ENCODE data around the gene RPP40.

RPP40 gene

GRCh38 chr6:5004373-5005037 lies 668 bp upstream of the RPP40 start:
- no peak for DNase-seq (ENCODE audit: low read depth)
- peak overlapping the region; percentile 66 for H3K4me3 ChIP-seq (ENCODE audit: low read depth, low read length)
- TF ChIP-seq, protein P1, sequence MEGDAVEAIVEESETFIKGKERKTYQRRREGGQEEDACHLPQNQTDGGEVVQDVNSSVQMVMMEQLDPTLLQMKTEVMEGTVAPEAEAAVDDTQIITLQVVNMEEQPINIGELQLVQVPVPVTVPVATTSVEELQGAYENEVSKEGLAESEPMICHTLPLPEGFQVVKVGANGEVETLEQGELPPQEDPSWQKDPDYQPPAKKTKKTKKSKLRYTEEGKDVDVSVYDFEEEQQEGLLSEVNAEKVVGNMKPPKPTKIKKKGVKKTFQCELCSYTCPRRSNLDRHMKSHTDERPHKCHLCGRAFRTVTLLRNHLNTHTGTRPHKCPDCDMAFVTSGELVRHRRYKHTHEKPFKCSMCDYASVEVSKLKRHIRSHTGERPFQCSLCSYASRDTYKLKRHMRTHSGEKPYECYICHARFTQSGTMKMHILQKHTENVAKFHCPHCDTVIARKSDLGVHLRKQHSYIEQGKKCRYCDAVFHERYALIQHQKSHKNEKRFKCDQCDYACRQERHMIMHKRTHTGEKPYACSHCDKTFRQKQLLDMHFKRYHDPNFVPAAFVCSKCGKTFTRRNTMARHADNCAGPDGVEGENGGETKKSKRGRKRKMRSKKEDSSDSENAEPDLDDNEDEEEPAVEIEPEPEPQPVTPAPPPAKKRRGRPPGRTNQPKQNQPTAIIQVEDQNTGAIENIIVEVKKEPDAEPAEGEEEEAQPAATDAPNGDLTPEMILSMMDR (IDR thresholded peaks at IDR 0.05; ENCODE audit: control insufficient read depth, extremely low read depth, insufficient read depth) = no peak

DNA sequence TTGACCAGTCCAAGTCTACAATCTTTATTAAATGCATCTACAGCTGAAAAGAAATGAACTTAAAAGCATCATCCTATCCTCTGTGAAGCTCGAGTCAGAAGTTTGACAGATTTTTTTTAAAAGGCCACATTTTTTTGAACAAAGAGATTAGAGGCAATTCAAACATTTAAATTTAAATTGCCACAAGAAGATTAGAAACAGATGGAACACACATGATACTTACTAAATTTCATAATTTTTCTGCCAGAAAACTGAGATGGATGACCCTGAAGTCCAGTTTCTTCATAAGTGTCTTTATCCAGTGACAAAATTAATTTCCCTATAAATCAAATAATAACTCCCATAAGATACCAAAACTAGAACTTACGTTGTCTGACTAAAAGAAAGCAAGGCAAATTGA lies 4.3 kb downstream of the RPP40 start:
- TF ChIP-seq, protein P1 (IDR thresholded peaks at IDR 0.05; ENCODE audit: control insufficient read depth, extremely low read depth, insufficient read depth) = no peak
- H3K4me3 ChIP-seq (ENCODE audit: low read depth, low read length) = no peak overlapping the region
- DNase-seq (ENCODE audit: low read depth) = no peak

DNA sequence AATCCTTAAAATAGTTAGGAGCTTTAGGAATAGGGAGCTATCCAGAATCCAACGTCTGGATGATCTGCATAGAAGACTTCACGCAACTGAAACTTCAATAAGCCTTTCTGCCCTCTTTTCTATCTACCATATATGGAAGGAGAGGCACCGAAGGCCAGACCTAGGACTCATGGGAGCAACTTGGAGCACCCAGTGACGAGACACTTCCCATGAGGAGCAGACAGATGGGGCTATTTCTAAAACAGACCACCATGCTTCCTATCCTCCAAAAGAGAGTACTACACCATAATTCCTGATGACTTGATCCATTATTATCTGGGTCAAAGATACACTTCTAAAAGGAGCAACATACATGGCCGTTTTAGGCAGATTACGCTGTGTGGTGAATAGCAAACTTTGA lies 6.0 kb downstream of the RPP40 start:
- no peak overlapping the region for H3K4me3 ChIP-seq (ENCODE audit: low read depth, low read length)
- TF ChIP-seq, protein P1 (IDR thresholded peaks at IDR 0.05; ENCODE audit: control insufficient read depth, extremely low read depth, insufficient read depth) = no peak
- no peak for DNase-seq (ENCODE audit: low read depth)

DNA sequence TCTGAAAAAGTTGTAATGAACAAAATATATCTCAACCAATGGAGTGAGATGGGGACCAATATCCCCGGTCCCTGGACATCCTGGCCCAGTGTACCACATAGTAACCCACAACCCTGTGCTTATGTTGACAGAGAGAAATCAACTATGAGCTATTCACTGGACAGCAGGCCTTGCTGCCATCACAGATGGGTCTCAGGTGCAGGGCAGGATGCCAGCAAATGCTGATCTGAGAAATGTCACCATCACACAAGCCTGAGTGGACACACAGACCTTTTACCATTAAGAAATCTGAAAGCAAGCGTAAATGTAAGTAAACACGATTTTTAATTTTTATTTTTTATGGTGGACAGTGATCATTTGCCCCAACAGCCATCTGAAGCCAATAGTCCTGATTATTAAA lies 9.1 kb downstream of the RPP40 start:
- no peak for DNase-seq (ENCODE audit: low read depth)
- no peak overlapping the region for H3K4me3 ChIP-seq (ENCODE audit: low read depth, low read length)
- TF ChIP-seq, protein P1 (IDR thresholded peaks at IDR 0.05; ENCODE audit: control insufficient read depth, extremely low read depth, insufficient read depth) = no peak

DNA sequence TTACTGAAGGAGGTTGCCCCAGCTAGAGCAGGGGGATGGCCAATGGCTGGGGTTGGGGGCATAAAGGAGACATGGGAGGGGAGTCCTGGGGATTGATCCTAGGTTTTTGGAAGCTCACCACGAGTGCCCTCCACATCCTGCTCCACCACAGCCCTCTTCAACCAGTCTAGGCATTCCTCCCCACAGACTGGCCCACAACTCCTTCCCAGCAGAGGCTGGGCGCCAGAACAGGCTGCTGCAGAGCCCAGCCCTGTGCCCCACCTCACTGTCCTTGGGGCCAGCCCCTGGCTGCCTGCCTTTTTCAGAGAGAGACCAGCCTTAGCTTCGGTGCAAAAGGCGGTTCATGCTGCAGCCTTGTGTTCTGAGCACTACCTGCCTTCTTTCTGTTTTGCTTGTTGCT lies 16.4 kb downstream of the RPP40 start:
- DNase-seq (ENCODE audit: low read depth) = no peak
- H3K4me3 ChIP-seq (ENCODE audit: low read depth, low read length) = no peak overlapping the region
- TF ChIP-seq, protein P1 (IDR thresholded peaks at IDR 0.05; ENCODE audit: control insufficient read depth, extremely low read depth, insufficient read depth) = no peak

- TF ChIP-seq, protein P1 (IDR thresholded peaks at IDR 0.05; ENCODE audit: control insufficient read depth, extremely low read depth, insufficient read depth) = no peak
- DNase-seq (ENCODE audit: low read depth) = no peak
- H3K4me3 ChIP-seq (ENCODE audit: low read depth, low read length) = no peak overlapping the region
These were observed 16.8 kb downstream of the RPP40 start for GRCh38 chr6:4986999-4987398.

DNA sequence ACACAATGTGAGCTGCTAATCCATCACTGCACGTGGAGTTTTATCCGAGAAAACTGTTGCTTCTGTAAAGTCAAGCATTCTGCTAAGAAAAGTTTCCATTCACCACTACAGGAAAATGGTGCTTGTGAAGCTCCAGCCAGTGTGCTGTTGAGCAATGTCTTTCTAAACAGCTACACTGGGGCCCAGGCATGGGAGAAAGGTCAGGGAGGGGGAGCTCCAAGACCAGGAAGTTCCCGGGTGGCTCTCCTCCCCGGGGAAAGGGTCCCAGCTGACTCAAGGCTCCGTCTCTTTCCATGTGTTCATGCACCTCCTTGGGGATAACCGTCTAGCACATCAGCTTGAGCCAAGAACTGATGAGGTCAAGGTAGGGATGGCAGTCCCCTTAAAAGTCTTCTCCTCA lies 20.5 kb downstream of the RPP40 start:
- DNase-seq (ENCODE audit: low read depth) = no peak
- TF ChIP-seq, protein P1 (IDR thresholded peaks at IDR 0.05; ENCODE audit: control insufficient read depth, extremely low read depth, insufficient read depth) = no peak

More for the DNA sequence above, 20.5 kb downstream of the RPP40 start:
- H3K4me3 ChIP-seq (ENCODE audit: low read depth, low read length) = no peak overlapping the region

All from LNCaP clone FGC (cell line).